Parathyroid adenoma (tissue), 2 donors: ENCODE measurements around the gene MLIP.

ENCODE experiments used
- H2AFZ ChIP-seq: fragments of 300-600 bp; sonication (generic); one replicate; pipeline ENCODE4 v1.7.0; 2017; ENCODE audit warnings: antibody characterized with exemption, mild to moderate bottlenecking
- H3K27ac ChIP-seq: fragments of 300-600 bp; sonication (generic); one replicate; pipeline ENCODE4 v1.7.0; 2017
- H3K27me3 ChIP-seq: fragments of 300-600 bp; sonication (generic); one replicate; pipeline ENCODE4 v1.7.0; 2017; ENCODE audit warnings: low read length; ENCODE audit not compliant: control insufficient read depth, insufficient read depth
- H3K36me3 ChIP-seq: fragments of 300-600 bp; sonication (generic); one replicate; pipeline ENCODE4 v1.7.0; 2017; ENCODE audit warnings: low read length; ENCODE audit not compliant: control insufficient read depth, insufficient read depth
- H3K4me1 ChIP-seq: fragments of 300-600 bp; sonication (generic); one replicate; pipeline ENCODE4 v1.7.0; 2017; ENCODE audit warnings: control low read depth
- H3K4me2 ChIP-seq: fragments of 300-600 bp; sonication (generic); one replicate; pipeline ENCODE4 v1.7.0; 2017; ENCODE audit warnings: low read length
- H3K4me3 ChIP-seq: fragments of 300-600 bp; sonication (generic); one replicate; pipeline ENCODE4 v1.7.0; 2017; ENCODE audit warnings: low read depth, low read length
- H3K79me2 ChIP-seq: fragments of 300-600 bp; sonication (generic); one replicate; pipeline ENCODE4 v1.7.0; 2017; ENCODE audit warnings: control low read depth
- H3K9ac ChIP-seq: fragments of 300-600 bp; sonication (generic); one replicate; pipeline ENCODE4 v1.7.0; 2017; ENCODE audit warnings: mild to moderate bottlenecking
- H3K9me3 ChIP-seq: fragments of 300-600 bp; sonication (generic); one replicate; pipeline ENCODE4 v1.7.0; 2017; ENCODE audit warnings: low read length; ENCODE audit not compliant: control insufficient read depth
- CTCF ChIP-seq: fragments of 300-600 bp; sonication (generic); IDR thresholded peaks from one replicate; pipeline ENCODE4 v1.7.0; 2017; ENCODE audit warnings: antibody characterized with exemption, mild to moderate bottlenecking
- donor health status: primary hyperparathyroidism.

MLIP gene

GRCh38 chr6:54133186-54133585 lies 21.9 kb downstream of the MLIP start:
- H3K4me2 ChIP-seq, result no peak overlapping the region
- no peak overlapping the region for H3K4me3 ChIP-seq
- TF ChIP-seq CTCF, result no peak
- H3K9ac ChIP-seq, result no peak overlapping the region
- H3K36me3 ChIP-seq, result no peaks in the 10 kb centered on the region
- no peaks in the 10 kb centered on the region for H3K79me2 ChIP-seq
- H3K9me3 ChIP-seq, result no peaks in the 10 kb centered on the region
- no peak overlapping the region for H3K27ac ChIP-seq
- H3K4me1 ChIP-seq, result no peaks in the 10 kb centered on the region
- no peaks in the 10 kb centered on the region for H3K27me3 ChIP-seq
- H2AFZ ChIP-seq, result no peak overlapping the region

- Histone ChIP-seq H3K79me2 (no peaks in the 10 kb centered on the region), H3K27me3 (no peaks in the 10 kb centered on the region), H3K36me3 (no peaks in the 10 kb centered on the region), H3K9ac (no peak overlapping the region), H3K4me2 (no peak overlapping the region), H3K4me3 (no peak overlapping the region), H3K9me3 (no peaks in the 10 kb centered on the region), H3K4me1 (no peaks in the 10 kb centered on the region), H3K27ac (no peak overlapping the region), H2AFZ (no peak overlapping the region)
- TF ChIP-seq CTCF, result no peak
Measured at GRCh38 chr6:54134935-54135334, 23.7 kb downstream of the MLIP start.

GRCh38 chr6:54135665-54136369 lies 24.6 kb downstream of the MLIP start:
- H3K36me3 ChIP-seq, result no peaks in the 10 kb centered on the region
- no peak overlapping the region for H3K4me3 ChIP-seq
- no peaks in the 10 kb centered on the region for H3K79me2 ChIP-seq
- H3K27me3 ChIP-seq, result no peaks in the 10 kb centered on the region
- H3K4me1 ChIP-seq, result no peaks in the 10 kb centered on the region
- no peaks in the 10 kb centered on the region for H3K9me3 ChIP-seq
- no peak overlapping the region for H3K27ac ChIP-seq
- no peak overlapping the region for H3K4me2 ChIP-seq
- H3K9ac ChIP-seq, result no peak overlapping the region
- no peak for TF ChIP-seq CTCF
- no peak overlapping the region for H2AFZ ChIP-seq

- H3K27ac ChIP-seq, result no peak overlapping the region
- TF ChIP-seq CTCF, result no peak
- no peaks in the 10 kb centered on the region for H3K79me2 ChIP-seq
- H3K36me3 ChIP-seq, result no peaks in the 10 kb centered on the region
- no peaks in the 10 kb centered on the region for H3K4me1 ChIP-seq
- no peaks in the 10 kb centered on the region for H3K9me3 ChIP-seq
- H3K4me2 ChIP-seq, result no peak overlapping the region
- H2AFZ ChIP-seq, result no peak overlapping the region
- H3K4me3 ChIP-seq, result no peak overlapping the region
- H3K9ac ChIP-seq, result no peak overlapping the region
- H3K27me3 ChIP-seq, result no peaks in the 10 kb centered on the region
Measured at GRCh38 chr6:54138795-54139194, 27.6 kb downstream of the MLIP start.

- no peak overlapping the region for H3K4me2 ChIP-seq
- no peak overlapping the region for H3K9ac ChIP-seq
- H3K27me3 ChIP-seq, result no peaks in the 10 kb centered on the region
- no peaks in the 10 kb centered on the region for H3K9me3 ChIP-seq
- no peak for TF ChIP-seq CTCF
- H3K79me2 ChIP-seq, result no peaks in the 10 kb centered on the region
- no peak overlapping the region for H2AFZ ChIP-seq
- no peak overlapping the region for H3K4me3 ChIP-seq
- H3K4me1 ChIP-seq, result no peaks in the 10 kb centered on the region
- no peaks in the 10 kb centered on the region for H3K36me3 ChIP-seq
- H3K27ac ChIP-seq, result no peak overlapping the region
Measured at GRCh38 chr6:54140811-54141210, 29.6 kb downstream of the MLIP start.
